ENCODE results near the gene PHLPP2.
"Not testable (repeated sequence)": the region's sequence is repeated elsewhere in the genome, so short reads cannot be mapped to it uniquely, and the experiment has no call there.

Gene PHLPP2

DNA sequence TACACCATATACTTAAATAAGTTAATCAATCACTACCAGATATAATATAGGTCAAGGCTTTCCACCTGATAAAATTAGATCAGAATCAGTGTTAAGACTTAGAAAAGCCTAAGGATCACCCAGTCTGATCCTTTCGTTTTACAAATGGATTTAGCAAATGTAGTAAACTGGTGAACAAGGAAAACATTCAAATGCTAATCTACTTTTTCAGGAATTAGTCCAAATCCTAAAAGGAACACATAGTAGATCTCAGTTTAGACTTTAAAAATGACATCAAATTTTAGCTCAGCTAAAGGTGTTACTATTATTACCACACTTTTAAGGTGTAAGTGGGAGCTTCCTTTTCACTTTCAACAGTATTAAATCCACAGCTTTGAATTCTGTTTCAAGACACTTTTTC, 12.0 kb downstream of the PHLPP2 start:
- DNase-seq, result no peak

DNA sequence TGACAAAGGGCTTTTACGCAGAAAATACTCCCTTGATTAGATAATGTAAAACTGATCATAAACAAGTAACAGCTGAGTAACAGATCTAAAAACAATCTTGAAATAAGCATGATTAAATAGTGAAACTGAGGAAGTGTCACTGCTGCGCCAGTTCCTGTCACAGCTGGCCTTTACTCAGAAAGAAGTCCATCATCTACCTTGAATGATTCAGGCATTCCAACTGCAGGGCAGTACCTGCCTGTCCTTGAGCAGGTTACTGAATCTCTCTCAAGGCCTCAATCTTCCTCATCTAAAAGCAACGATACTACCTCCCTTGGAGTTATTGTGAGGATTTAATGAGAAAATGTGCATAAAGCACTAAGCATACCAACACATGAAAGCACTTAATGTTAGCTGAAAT, 12.7 kb downstream of the PHLPP2 start:
- no peak for DNase-seq

DNA sequence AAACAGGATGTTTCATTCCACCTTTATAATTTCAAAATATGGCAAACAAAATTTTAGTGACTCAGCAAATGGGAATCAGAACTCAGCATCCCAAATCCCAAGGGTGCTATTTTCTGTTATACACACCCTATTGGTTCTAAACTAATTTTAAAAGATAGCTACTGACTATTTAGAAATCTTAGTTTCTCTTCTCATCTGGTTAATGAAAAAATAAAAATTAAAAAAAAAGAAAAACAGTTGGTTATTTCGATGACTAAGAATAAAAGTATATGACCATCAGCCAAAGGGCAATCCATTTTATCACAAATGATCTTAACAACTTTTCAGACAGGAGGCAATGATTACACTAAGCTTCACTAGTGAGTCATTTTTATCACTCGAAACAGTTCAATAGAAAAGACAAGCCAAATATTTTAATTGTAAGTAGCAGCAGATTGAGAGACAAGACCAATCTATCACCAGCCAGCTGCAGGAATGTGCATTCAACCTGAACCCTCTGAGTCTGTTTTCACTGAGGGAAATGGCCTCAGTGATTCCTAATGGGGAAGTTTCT, 15.2 kb downstream of the PHLPP2 start:
- no peak for DNase-seq

DNA sequence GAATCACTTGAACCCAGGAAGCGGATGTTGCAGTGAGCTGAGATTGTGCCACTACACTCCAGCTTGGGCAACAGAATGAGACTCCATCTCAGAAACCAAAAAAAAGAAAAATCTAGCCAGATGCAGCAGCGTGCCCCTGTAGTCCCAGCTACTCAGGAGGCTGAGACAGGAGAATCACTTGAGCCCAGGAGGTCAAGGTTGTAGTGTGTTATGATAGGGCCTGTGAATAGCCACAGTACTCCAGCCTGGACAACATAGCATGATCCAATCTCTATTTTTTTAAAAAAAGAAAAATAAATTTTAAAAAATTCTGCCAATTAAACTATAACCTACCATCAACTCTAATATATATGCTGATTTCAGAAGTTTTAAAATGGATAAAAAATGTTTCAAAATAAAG, 15.8 kb downstream of the PHLPP2 start:
- DNase-seq, result no peak

DNA sequence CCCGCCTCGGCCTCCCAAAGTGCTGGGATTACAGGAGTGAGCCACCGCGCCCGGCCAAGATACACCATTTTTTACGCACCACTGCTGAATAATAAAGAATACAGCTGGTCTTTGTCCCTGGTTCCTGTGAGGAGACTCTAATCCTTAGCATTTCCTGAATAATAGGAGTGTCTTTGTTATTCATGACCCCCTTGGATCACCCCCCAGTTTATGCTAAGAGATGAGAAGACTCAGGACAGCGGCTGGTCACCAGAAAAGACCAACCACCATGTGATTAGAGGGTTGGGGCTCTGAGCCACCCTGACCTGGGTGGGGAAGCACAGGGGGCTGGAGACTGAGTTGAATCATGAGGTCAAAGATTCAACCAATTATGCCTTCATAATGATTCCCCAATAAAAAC, 17.3 kb downstream of the PHLPP2 start:
- no peak for DNase-seq

DNA sequence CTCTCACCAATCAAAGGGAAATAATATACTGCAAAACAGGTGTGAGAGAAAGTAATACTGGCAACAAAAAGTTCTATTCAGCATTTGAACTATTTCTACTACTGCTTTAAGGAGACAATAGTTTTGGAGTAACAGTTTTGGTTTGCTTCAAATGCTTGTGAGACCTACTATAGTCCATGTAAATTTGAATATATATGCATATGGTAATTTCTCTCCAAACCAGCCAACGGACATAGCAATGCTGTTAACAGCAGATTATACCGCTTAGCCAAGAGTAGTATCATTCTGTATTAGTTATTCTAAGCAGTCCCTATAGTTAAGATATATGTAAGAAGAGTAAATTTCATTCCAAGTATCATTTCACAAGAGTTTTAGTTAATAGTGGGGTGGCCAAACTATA, 18.5 kb downstream of the PHLPP2 start:
- DNase-seq, result no peak

DNA sequence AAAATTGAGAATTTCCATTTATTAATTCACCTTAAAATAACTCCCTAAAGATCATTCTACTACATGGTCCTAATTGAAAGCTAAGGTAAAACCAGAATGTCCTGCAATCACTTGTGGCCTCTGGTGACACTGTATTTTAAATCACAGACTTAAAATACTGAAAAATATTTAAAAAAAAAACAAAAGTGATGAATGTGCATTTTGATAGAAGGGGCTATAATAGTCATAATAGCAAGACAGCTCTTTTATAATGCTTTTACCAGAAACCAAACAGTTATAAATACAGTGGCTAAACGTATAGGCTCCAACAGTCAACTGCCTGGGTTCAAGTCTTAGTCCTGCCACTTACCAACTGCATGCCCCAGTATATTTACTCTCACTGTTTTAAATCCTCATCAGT, 21.2 kb downstream of the PHLPP2 start:
- DNase-seq, result no peak

DNA sequence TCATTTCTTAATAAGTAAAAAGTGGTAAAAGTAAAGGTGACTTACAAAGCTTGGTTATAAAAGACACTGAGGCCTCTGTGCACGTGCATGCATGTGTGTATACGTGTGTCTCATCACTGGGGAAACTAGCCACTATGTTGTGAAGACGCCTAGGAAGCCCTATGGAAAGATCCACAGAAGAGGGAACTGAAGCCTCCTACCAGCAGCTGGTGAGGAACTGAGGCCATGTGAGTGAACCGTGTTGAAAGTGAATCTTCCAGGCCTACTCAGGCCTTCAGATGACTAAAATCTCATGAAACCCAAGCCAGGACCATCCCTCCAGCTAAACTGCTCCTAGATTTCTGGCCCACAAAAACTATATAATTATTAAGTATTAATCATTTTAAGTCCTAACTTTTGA, 23.7 kb downstream of the PHLPP2 start:
- DNase-seq, result no peak

DNA sequence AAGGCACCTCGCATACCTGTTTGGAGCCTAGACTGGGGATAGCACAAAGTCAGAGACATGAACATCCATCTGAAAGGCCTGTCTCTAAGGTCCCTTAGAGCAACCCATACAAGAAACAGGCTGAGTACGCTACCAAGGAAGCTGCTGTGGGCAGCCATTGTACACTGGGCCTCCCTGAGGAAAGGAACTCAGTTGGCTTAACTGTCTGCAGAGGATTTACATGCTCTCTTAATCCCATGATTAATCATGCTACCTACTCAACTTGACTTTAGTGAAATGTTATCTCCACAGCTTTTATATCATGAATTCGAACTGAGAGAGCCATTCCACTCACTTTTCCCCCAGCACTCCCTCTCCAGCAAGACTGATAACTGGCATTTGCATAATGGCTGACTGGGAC, 26.0 kb downstream of the PHLPP2 start:
- no peak for DNase-seq

DNA sequence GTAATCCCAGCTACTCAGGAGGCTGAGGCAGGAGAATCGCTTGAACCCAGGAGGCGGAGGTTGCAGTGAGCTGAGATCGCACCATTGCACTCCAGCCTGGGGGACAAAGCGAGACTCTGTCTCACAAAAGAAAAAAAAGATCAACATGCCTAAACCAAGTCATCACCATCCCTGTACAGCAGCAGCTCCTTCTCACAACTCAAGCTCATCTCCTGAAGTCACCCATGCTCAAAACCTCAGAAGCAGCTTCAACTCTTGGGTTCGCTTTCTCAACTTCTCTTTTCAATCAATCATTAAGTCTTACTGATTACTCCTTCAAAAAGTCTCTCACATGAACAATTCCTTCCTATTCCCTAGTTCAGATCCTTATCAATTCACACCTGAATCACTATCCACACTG, 31.3 kb downstream of the PHLPP2 start:
- DNase-seq, result no peak

DNA sequence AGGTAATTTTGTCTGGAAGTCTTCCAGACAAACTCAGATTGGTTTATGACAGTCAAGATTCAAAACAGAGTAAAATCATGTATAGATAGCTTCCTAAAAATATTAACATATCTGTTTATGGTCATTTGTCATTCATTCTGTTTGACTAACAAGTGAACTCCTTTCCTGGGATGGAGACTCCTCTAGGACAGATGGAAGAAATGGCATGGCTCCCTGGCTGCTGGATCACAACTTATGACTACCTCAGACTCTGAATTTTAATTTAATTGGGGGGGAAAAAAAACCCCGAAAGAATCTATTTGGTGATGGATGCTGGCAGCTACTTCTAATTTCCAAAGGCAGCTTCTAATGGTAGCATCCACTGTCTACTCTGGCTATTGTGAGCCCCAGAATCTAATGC, 34.6 kb downstream of the PHLPP2 start:
- DNase-seq, result no peak

DNA sequence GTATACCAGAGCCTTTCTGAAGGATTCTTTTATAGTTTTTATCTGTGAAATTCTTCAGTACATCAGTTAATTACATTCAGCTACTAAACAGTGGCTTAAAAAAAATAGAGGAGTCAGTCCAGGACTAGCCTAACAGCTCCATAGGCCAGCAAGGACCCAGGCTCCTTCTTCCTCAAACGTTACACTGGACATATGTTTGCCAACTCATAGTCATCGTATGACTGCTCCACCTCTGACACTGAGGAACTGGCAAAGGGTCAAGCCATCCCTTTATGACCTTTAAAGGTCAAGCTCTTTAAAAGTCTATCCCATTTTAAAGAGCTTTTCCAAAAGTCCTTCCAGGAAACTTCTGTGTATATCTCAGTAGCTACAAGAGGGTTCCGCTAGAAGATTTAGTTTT, 36.6 kb downstream of the PHLPP2 start:
- no peak for DNase-seq

DNA sequence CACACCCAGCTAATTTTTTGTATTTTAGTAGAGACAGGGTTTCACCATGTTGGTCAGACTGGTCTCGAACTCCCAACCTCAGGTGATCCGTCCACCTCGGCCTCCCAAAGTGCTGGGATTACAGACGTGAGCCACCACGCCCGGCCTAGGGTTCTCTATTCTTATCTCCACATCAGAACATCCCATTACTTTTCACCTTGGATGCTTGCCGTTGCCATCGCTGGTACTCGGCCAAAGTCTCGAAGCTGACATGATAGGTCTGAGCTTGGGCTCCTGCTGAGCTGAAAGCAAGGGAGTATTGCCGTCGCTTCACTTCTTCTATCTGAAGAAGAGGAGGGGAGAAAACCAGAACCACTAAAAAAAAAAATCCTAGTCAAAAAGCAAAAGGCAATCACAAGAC, 40.2 kb downstream of the PHLPP2 start:
- not testable (repeated sequence) for DNase-seq

DNA sequence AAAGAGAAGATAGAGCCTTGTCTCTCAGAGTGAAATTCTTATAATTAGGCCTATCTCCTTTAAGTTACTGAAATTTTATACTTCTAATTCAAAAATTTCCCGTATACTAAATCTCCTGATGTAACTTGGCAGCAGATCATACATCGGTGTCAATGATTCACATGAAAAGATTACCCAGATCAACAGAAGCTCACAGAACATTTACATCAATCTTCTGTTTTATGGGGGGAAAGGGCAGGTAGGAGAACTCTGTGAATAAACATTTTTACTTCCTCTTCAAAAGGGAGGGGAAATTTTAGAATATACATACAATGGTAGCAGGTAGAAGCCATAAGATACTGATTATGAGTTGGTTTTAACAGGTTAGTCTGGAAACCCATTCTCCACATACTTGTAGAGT, 43.1 kb downstream of the PHLPP2 start:
- DNase-seq, result no peak

DNA sequence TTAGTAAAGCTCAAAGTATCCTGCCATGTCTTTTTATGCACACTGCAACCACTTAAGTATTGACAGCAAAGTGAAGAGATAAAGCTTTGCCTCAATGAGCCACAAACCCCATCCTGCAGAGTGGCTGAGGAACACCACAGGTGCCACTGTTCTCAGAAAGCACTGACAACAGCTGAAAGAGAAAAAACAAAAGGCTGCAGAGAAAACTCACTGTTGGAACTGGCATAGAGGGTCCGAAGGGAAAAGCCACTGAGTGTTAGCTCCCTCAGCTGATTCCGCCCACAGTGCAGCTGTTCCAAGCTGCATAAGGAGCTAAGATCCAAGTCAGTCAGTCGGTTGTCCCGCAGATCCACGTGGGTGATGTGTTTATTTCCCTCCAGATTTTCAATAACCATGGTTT, 48.3 kb downstream of the PHLPP2 start:
- DNase-seq, result no peak

DNA sequence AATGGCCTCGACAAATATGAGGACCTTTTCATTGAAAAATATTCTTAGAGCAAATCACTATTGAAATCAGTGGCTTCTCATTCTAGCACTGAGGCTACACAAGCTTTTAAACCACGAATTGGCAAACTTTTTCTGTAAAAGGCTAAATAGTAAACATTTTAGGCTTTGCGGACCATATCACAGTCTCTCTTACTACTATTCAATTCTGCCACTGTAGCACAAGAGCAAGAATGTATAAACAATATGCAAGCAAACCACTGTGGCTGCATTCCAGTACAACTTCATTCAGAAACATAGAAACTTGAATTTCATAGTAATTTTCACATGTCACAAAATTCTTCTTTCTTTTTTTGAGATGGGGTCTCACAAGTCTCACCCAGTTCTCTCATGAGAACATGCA, 49.1 kb downstream of the PHLPP2 start:
- DNase-seq, result no peak

DNA sequence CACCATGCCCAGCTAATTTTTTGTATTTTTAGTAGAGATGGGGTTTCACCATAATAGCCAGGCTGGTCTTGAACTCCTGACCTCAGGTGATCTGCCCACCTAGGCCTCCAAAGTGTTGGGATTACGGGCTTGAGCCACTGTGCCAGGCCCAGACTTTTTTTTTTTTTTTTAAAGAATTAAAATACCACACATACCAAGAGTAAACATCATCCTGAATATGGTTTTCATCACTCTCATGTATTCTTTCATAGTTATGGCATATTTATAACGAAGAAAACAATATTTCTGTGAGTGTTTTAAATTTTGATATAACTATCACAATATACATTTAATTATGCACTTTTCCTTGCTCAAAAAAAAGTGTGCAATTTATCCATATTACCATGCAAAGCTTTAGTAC, 50.3 kb downstream of the PHLPP2 start:
- no peak for DNase-seq

DNA sequence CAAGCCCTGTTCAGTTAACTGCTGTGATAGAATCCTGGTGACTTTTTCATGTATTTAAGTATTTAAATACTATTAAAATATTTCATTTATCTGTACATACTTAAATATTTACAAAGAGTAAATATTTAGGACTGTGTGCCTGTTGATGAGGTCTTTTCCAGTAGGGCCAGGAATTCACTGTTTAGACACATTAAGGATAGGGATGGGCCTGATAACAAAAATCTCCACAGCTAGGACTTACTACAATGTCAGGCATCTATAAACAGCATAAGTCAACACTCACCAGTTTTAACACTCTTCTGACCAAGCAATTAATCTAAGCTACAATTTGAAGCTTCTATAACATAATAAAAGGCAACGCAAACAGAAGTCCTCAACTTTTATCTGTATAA, 50.9 kb downstream of the PHLPP2 start:
- DNase-seq, result no peak

DNA sequence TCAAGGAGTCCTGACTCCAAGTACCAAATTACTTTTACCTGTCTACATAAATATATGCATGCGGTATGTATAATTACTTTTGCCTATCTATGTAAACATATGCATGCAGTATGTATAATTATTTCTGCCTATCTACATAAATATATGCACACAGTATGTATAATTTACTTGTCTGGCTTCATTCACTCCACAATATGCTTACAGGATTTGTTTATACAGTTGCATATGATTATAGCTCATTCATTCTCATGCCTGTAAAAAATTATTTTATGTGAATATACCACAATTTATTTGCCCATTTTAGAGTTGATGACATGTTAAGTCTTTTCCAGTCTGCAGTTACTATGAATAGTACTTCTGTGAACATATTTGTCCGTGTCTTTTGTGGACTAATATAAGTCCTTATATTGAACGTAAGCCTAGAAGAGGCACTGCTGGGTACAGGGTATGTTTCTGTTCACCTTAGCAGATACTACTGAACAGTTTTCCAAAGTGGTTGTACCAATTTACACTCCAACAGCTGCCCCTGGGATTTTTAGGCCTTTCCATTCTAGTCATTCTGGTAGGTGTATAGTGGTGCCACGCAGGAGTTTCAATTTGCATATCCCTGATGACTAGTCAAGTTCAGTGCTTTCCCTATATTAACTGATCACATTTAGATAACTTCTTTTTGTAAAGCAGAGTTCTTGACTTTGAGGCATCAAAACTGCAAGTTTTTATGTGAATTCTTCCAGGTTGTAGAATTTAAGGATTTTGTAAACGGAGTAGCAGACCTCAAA, 51.5 kb downstream of the PHLPP2 start:
- no peak for DNase-seq

DNA sequence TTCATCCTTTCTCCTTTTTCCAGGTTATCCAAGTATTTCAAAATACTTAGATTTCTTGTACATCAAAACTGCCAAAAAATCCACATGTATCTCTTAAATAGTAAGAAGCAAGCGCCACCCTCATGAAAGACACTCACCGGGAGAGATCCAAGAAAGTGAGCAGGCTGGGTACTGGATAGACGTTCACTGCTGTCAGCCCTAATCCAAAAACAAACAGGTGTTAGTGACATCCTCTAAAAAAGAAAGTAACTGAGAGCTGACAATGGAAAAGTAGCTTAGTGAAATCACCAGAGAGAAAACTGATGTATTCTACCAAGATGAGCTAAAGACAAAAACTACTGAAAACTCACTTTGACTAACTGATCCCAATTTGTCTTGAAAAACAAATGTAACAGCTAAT, 52.4 kb downstream of the PHLPP2 start:
- DNase-seq, result no peak

DNA sequence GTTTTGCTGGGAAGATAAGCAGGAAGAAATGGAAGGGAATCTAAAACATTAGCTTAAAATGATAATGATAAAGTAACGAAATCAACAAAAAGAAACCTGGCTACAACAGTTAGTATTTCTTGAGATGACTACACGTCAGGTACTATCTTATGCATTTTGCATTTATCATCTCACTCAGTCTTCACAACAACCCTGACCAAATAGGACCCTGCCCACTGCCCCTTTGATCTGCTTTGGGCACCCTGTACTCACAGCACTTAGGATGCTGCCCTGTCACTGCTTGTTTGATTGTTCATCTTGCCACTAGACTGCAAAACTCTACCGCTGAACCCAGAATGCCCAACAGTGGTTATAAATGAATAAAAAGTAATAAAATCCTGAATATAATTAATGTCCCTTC, 53.3 kb downstream of the PHLPP2 start:
- DNase-seq, result no peak

DNA sequence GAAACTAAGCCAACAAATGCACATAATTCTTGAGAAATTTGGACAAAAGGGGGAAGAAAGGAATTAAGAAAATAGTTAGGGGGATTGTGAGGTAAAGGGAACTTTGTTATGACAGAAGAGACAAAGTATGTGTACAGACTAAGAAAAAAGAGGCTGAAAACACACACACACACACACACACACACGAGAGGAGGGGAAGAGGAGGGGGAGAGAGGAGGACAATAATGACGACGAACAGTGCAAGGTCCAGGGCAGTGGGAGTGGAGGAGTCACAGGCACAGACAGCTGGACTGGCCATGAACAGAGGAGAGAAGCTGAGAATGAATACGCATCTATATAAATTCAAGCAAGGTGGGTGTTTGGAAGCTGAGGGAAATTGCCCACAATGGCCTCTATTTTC, 54.0 kb downstream of the PHLPP2 start:
- no peak for DNase-seq

DNA sequence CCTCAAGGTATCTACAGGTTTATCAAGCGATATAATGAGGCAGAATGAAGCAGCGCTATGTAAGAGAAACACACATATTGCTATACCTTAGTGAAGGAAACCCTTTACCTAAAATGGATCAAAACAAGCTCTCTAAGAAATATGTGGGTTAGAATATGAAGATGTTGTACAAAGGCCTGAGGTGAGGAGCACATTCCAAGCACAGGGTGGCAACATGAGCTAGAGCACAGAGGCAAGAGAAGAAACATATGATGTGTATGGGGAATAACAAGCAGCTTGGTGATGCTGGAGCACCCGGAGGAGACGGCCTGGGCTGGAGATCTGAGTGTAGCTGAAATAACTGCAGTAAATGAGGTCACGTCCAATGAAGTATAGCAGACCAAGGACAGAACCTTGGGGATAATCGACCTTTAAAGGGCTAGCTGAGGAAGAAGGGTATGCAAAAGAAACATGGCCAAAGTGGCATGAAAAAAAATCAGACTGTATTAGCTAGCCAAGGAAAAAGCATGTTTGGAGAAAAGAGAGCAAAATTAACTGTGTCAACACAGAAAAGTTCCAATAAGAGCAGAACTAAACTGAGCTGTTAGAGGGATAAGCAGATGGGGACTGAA, 54.5 kb downstream of the PHLPP2 start:
- no peak for DNase-seq

DNA sequence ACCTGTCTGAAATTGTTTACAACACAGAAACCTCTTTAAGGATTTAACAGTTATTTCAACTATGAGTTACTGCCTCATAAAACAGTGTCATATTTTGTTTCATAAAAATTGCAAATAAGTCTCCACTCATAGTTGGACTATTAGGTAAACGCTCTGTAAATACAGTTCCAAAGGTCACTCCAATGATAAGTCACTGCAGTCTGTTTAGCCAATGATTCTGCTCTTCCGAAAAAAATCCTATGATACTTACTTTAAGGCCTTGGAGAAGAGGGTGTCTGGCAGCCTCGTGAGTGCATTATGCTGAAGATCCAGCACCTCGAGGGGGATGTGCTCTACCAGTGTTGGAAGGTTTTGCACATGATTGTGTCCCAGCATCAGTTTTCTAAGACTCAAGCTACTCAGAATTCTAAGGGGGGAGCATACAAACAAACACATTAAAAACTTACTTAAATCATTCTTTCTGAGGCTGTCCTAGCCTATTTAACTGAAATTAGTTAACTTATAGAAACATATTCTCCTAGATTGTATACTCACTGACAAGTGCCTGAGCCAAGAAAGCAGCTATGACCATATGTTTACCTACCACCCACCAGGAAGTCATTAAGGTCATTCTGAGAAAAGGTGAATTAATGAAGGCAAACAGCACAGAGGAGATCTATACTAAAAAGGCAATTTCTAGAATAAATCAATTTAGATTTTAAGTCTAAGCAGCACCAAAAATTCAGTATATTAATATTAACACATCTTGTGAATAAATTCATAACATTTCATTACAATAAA, 57.4 kb downstream of the PHLPP2 start:
- DNase-seq, result no peak

Data from activated CD4-positive, alpha-beta T cell treated with anti-CD3 and anti-CD28 coated beads for 4 hours (primary cell).